GM18498 (cell line): ENCODE measurements around the gene ADSS2.

Experiments
- ATAC-seq: cut with Tn5 transposase; IDR thresholded peaks from one replicate; pipeline ENCODE4 v1.9.1; 2021; ENCODE audit warnings: mild to moderate bottlenecking, moderate library complexity; ENCODE audit not compliant: unreplicated experiment

ADSS2 gene

GRCh38 chr1:244447024-244447423, 4.7 kb downstream of the ADSS2 start:
- ATAC-seq: no peak

- ATAC-seq: no peak
These were observed 6.2 kb downstream of the ADSS2 start for GRCh38 chr1:244445320-244446181.

- no peak for ATAC-seq
These were observed 6.9 kb downstream of the ADSS2 start for GRCh38 chr1:244444854-244445253.

GRCh38 chr1:244442850-244443249, 8.9 kb downstream of the ADSS2 start:
- ATAC-seq: no peak

GRCh38 chr1:244439391-244440032, 12.2 kb downstream of the ADSS2 start:
- ATAC-seq: no peak

GRCh38 chr1:244437086-244437468, 14.6 kb downstream of the ADSS2 start:
- no peak for ATAC-seq

GRCh38 chr1:244436336-244437085, 15.2 kb downstream of the ADSS2 start:
- ATAC-seq: no peak

- no peak for ATAC-seq
These were observed 16.0 kb downstream of the ADSS2 start for GRCh38 chr1:244435562-244436205.

GRCh38 chr1:244431166-244431565, 20.5 kb downstream of the ADSS2 start:
- ATAC-seq: no peak

GRCh38 chr1:244429818-244430217, 21.9 kb downstream of the ADSS2 start:
- ATAC-seq: no peak

- no peak for ATAC-seq
These were observed 24.1 kb downstream of the ADSS2 start for GRCh38 chr1:244427647-244428046.

GRCh38 chr1:244424649-244425334, 26.9 kb downstream of the ADSS2 start:
- no peak for ATAC-seq

- no peak for ATAC-seq
These were observed 29.5 kb downstream of the ADSS2 start for GRCh38 chr1:244422174-244422573.

GRCh38 chr1:244419024-244419423, 32.7 kb downstream of the ADSS2 start:
- no peak for ATAC-seq

GRCh38 chr1:244414543-244414942, 37.2 kb downstream of the ADSS2 start:
- no peak for ATAC-seq

- no peak for ATAC-seq
These were observed 38.0 kb downstream of the ADSS2 start for GRCh38 chr1:244413736-244414135.

GRCh38 chr1:244412176-244412575, 39.5 kb downstream of the ADSS2 start:
- no peak for ATAC-seq

- peak; percentile 74 for ATAC-seq
These were observed 42.0 kb downstream of the ADSS2 start for GRCh38 chr1:244409701-244410100.

GRCh38 chr1:244406337-244406736, 45.4 kb downstream of the ADSS2 start:
- peak; percentile 87 for ATAC-seq

- ATAC-seq: peak; percentile 12
These were observed 45.9 kb downstream of the ADSS2 start for GRCh38 chr1:244405856-244406255.

- ATAC-seq: no peak
These were observed 48.3 kb downstream of the ADSS2 start for GRCh38 chr1:244403431-244403830.
